PC-9 (cell line): ENCODE measurements around the gene TOR1B.
"Not testable (repeated sequence)": the region's sequence is repeated elsewhere in the genome, so short reads cannot be mapped to it uniquely, and the experiment has no call there.

ENCODE experiments used
- EZH2 ChIP-seq: fragments of 200-600 bp; sonication (generic); IDR thresholded peaks from 2 replicates; pipeline ENCODE4 v1.8.0; 2017; ENCODE audit warnings: antibody characterized with exemption, low read depth
- TF ChIP-seq, protein P1 (sequence below): fragments of 200-600 bp; sonication (generic); conservative IDR thresholded peaks from 2 replicates; pipeline ENCODE4 v1.6.1; 2017; ENCODE audit warnings: mixed run types, antibody characterized with exemption, mild to moderate bottlenecking, moderate library complexity

DNA sequence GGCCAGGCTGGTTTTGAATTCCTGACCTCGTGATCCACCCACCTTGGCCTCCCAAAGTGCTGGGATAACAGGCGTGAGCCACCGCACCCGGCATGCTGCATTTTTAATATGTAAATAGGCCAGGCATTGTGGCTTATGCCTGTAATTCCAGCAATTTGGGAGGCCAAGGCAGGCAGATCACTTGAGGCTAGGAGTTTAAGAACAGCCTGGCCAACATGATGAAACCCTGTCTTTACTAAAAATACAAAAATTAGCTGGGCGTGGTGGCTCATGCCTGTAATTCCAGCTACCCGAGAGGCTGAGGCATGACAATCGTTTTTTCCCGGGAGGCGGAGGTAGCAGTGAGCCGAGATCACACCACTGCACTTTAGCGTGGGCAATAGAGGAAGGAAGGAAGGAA, 18.0 kb upstream of the TOR1B start:
- TF ChIP-seq, protein P1, sequence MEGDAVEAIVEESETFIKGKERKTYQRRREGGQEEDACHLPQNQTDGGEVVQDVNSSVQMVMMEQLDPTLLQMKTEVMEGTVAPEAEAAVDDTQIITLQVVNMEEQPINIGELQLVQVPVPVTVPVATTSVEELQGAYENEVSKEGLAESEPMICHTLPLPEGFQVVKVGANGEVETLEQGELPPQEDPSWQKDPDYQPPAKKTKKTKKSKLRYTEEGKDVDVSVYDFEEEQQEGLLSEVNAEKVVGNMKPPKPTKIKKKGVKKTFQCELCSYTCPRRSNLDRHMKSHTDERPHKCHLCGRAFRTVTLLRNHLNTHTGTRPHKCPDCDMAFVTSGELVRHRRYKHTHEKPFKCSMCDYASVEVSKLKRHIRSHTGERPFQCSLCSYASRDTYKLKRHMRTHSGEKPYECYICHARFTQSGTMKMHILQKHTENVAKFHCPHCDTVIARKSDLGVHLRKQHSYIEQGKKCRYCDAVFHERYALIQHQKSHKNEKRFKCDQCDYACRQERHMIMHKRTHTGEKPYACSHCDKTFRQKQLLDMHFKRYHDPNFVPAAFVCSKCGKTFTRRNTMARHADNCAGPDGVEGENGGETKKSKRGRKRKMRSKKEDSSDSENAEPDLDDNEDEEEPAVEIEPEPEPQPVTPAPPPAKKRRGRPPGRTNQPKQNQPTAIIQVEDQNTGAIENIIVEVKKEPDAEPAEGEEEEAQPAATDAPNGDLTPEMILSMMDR = not testable (repeated sequence)
- not testable (repeated sequence) for TF ChIP-seq EZH2
